Natural killer cell (primary cell): ENCODE data around the gene RXRB. TPM values are rescaled to one million over a fixed set of nuclear protein-coding genes. Genes with fewer than 3 reads are reported as not detected.

Experiments used
- ATAC-seq, 3 donors: fragments of 150-1000 bp in 2 of 3; fragments of 200-7000 bp in 1 of 3; cut with Tn5 transposase; 1 replicate in 1 of 3; 2 replicates in 2 of 3; pipeline ENCODE4 v1.10.0; 2021; ENCODE audit warnings: mild to moderate bottlenecking in 2 of 3, moderate library complexity in 2 of 3
- DNase-seq, 2 donors: peaks; one replicate each; pipeline versions ENCODE4 v3.0.0 to v3.0.0-alpha.2; 2013 to 2021; ENCODE audit warnings: mixed read lengths in 1 of 2
- H3K27ac ChIP-seq: one replicate; pipeline ENCODE4 v1.5.1; 2013; ENCODE audit warnings: mild to moderate bottlenecking, low read length
- H3K27me3 ChIP-seq: one replicate; pipeline ENCODE4 v1.6.1; 2013; ENCODE audit warnings: low read length; ENCODE audit not compliant: control insufficient read depth, insufficient read depth
- H3K36me3 ChIP-seq: one replicate; pipeline ENCODE4 v1.6.1; 2013; ENCODE audit warnings: low read length; ENCODE audit not compliant: control insufficient read depth, insufficient read depth
- H3K4me1 ChIP-seq: one replicate; pipeline ENCODE4 v1.6.1; 2013; ENCODE audit warnings: low read length; ENCODE audit not compliant: control insufficient read depth, insufficient read depth
- H3K4me3 ChIP-seq: one replicate; pipeline ENCODE4 v1.5.1; 2013; ENCODE audit warnings: low read length
- H3K9me3 ChIP-seq: one replicate; pipeline ENCODE4 v1.6.1; 2013; ENCODE audit warnings: low read length; ENCODE audit not compliant: control insufficient read depth, insufficient read depth
- H3K27ac Mint-ChIP-seq, 2 donors: one replicate each; pipeline ENCODE4 v1.8.0; 2022; ENCODE audit warnings: mild to moderate bottlenecking in 2 of 2, mixed read lengths in 2 of 2, moderate library complexity in 1 of 2
- H3K27me3 Mint-ChIP-seq, 2 donors: one replicate each; pipeline ENCODE4 v1.8.0; 2022; ENCODE audit warnings: low read depth in 2 of 2, mixed read lengths in 2 of 2
- H3K36me3 Mint-ChIP-seq: one replicate; pipeline ENCODE4 v1.8.0; 2022; ENCODE audit warnings: mixed read lengths
- H3K4me1 Mint-ChIP-seq, 2 donors: one replicate each; pipeline ENCODE4 v1.8.0; 2022; ENCODE audit warnings: mixed read lengths in 2 of 2
- H3K4me3 Mint-ChIP-seq: one replicate; pipeline ENCODE4 v1.8.0; 2022; ENCODE audit warnings: mild to moderate bottlenecking, moderate library complexity, mixed read lengths
- H3K9me3 Mint-ChIP-seq, 2 donors: one replicate each; pipeline ENCODE4 v1.8.0; 2022; ENCODE audit warnings: mixed read lengths in 2 of 2
- WGBS: methylation state at CpG from one replicate; pipeline ENCODE4 v1.1.7; 2013; ENCODE audit warnings: missing lambda C conversion rate; ENCODE audit not compliant: insufficient coverage; 5-methylcytosine and 5-hydroxymethylcytosine counted together
- intact Hi-C: fragments of 100-400 bp; cut with micrococcal nuclease; formaldehyde crosslinking; loops from one replicate; pipeline ENCODE4 v1.14.2; 2022
- total RNA-seq, 4 donors: library from RNA; stranded (reverse); fragments of 120-200 nt in 1 of 4; gene quantifications; one replicate each; pipeline versions ENCODE4 v1.2.3 to v1.2.4, GENCODE V29; 2013 to 2022
- TF ChIP-seq, protein P1 (sequence below): fragments of 200-600 bp; IDR thresholded peaks from one replicate; pipeline ENCODE4 v1.8.0; 2022; ENCODE audit warnings: antibody characterized with exemption

Gene RXRB
- total RNA-seq, 3 donors from 2014 or later (not counting 1 experiment from before 2014, with no cell fraction given) = 72.3 to 96.4 (median 73.9) TPM

- Histone ChIP-seq H3K27me3 (no peaks in the 10 kb centered on the region), H3K36me3 (peaks cover 7% of the 10 kb centered on the region), H3K4me1 (peaks cover 28% of the 10 kb centered on the region), H3K27ac (peak overlapping the region; percentile 94), H3K4me3 (peak overlapping the region; percentile 45), H3K9me3 (no peaks in the 10 kb centered on the region)
- no peaks in the 10 kb centered on the region for H3K9me3 Mint-ChIP-seq
- WGBS = 0% methylated on average over 18 of the region's 18 CpGs
- peaks cover 22 to 37% of the 10 kb centered on the region in 2 donors for H3K4me1 Mint-ChIP-seq
- TF ChIP-seq, protein P1, sequence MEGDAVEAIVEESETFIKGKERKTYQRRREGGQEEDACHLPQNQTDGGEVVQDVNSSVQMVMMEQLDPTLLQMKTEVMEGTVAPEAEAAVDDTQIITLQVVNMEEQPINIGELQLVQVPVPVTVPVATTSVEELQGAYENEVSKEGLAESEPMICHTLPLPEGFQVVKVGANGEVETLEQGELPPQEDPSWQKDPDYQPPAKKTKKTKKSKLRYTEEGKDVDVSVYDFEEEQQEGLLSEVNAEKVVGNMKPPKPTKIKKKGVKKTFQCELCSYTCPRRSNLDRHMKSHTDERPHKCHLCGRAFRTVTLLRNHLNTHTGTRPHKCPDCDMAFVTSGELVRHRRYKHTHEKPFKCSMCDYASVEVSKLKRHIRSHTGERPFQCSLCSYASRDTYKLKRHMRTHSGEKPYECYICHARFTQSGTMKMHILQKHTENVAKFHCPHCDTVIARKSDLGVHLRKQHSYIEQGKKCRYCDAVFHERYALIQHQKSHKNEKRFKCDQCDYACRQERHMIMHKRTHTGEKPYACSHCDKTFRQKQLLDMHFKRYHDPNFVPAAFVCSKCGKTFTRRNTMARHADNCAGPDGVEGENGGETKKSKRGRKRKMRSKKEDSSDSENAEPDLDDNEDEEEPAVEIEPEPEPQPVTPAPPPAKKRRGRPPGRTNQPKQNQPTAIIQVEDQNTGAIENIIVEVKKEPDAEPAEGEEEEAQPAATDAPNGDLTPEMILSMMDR = no peak
- peak overlapping the region; percentile 95 to 97 for H3K27ac Mint-ChIP-seq
- H3K4me3 Mint-ChIP-seq = peak overlapping the region; percentile 90
- peaks cover 0 to 5% of the 10 kb centered on the region in 2 donors for H3K27me3 Mint-ChIP-seq
- H3K36me3 Mint-ChIP-seq = no peaks in the 10 kb centered on the region
- no peak for ATAC-seq
- peak in 1 of 2 donors; percentile 79 for DNase-seq
- intact Hi-C loops = loop anchor here (1.0 kb wide), 3 partner anchors 87 to 234 kb away; no protein-coding TSS in a partner anchor
Measured at GRCh38 chr6:33248643-33248931, 48.1 kb upstream of the RXRB start.

DNA sequence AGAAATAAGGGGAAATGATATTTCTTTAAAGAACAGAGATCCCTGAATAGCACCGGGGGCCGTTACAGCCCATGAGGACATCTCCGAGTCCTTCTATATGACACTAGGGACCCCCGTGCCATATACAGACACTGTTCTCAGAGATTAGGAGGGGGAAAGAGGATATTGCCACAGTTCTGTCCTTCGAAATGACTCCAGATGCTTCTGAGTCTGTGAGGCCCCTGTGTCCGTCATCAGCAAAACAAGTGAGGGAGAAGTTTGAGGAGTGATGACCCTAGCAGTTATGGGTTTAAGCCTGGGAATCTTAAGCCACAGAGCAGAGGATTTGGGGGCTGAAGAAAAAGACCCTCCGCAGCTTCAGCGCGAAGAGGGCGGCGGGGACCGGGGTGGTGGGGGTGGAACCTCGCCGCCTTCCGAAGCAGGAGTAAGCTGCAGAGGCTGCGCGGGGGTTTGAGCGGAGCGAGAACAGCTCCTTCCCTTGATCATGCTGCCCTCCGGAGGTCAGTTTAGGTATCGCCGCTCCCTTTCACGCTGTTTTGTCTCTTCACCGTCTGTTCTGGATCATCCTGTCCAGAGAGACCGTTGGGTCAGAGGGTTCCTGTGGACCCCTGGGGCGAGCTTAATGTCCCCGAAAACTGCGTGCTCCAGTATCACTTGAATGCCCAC, 47.6 kb upstream of the RXRB start:
- Histone ChIP-seq H3K36me3 (peaks cover 7% of the 10 kb centered on the region), H3K27me3 (no peaks in the 10 kb centered on the region), H3K9me3 (no peaks in the 10 kb centered on the region), H3K4me1 (peaks cover 28% of the 10 kb centered on the region), H3K4me3 (peak overlapping the region; percentile 45), H3K27ac (peak overlapping the region; percentile 94)
- peak overlapping the region; percentile 95 to 97 for H3K27ac Mint-ChIP-seq
- peak; percentile 89 to 95 for DNase-seq
- H3K4me3 Mint-ChIP-seq = peak overlapping the region; percentile 90
- intact Hi-C loops = loop anchor here (1.0 kb wide), 3 partner anchors 87 to 234 kb away; no protein-coding TSS in a partner anchor
- TF ChIP-seq, protein P1 = peak; percentile 94
- ATAC-seq = peak; percentile 38 to 63 (median 47)
- H3K4me1 Mint-ChIP-seq = peaks cover 22 to 37% of the 10 kb centered on the region in 2 donors
- peaks cover 0 to 5% of the 10 kb centered on the region in 2 donors for H3K27me3 Mint-ChIP-seq
- no peaks in the 10 kb centered on the region for H3K36me3 Mint-ChIP-seq
- H3K9me3 Mint-ChIP-seq = no peaks in the 10 kb centered on the region
- WGBS = 2% methylated on average over 27 of the region's 28 CpGs

- no peak overlapping the region for H3K4me3 Mint-ChIP-seq
- H3K9me3 Mint-ChIP-seq = no peaks in the 10 kb centered on the region
- H3K36me3 Mint-ChIP-seq = no peaks in the 10 kb centered on the region
- Histone ChIP-seq H3K27me3 (no peaks in the 10 kb centered on the region), H3K4me3 (no peak overlapping the region), H3K27ac (no peak overlapping the region), H3K9me3 (no peaks in the 10 kb centered on the region), H3K4me1 (peaks cover 8% of the 10 kb centered on the region), H3K36me3 (no peaks in the 10 kb centered on the region)
- TF ChIP-seq, protein P1 = no peak
- no peak for DNase-seq
- H3K27ac Mint-ChIP-seq = no peak overlapping the region
- ATAC-seq = no peak
- 38% methylated on average over 1 of the region's 1 CpG for WGBS
- peaks cover 2 to 8% of the 10 kb centered on the region in 2 donors for H3K4me1 Mint-ChIP-seq
- intact Hi-C loops = no loop called here
- peaks cover 20 to 28% of the 10 kb centered on the region in 2 donors for H3K27me3 Mint-ChIP-seq
Measured at GRCh38 chr6:33243476-33243875, 43.0 kb upstream of the RXRB start.

DNA sequence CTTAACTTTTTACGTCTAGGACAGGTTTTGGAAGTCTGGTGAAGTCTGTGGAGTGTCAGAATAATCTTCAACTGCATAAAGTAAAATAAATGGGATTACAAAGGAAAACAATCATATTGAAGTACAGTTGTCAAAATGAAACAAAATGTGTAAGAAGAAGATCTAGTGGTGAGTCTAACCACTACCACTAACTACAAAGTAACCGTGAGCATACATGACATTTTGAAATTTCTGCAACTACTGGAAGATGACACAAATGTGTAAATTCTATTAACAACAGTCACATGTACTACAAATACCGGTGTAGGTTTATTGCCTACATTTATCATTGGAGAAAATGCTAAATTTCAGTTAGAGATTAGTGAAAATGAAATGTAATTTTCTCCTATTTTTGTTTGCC, 41.5 kb upstream of the RXRB start:
- ATAC-seq (no peak), DNase-seq (peak in 1 of 2 donors; percentile 19)
- Histone ChIP-seq H3K27ac (no peak overlapping the region), H3K36me3 (no peaks in the 10 kb centered on the region), H3K27me3 (no peaks in the 10 kb centered on the region), H3K4me1 (no peaks in the 10 kb centered on the region), H3K9me3 (no peaks in the 10 kb centered on the region), H3K4me3 (no peak overlapping the region)
- Mint-ChIP-seq H3K27me3 (peaks cover 20 to 28% of the 10 kb centered on the region in 2 donors), H3K9me3 (no peaks in the 10 kb centered on the region), H3K27ac (no peak overlapping the region), H3K4me3 (no peak overlapping the region), H3K4me1 (no peaks in the 10 kb centered on the region), H3K36me3 (no peaks in the 10 kb centered on the region)
- whole genome bisulfite sequencing = no CpG with 5 or more reads among the region's 3 CpGs
- intact Hi-C loops = no loop called here
- TF ChIP-seq, protein P1 = no peak
